CD4-positive, alpha-beta T cell treated with Interleukin-17A for 4 hours (primary cell): Measurements from ENCODE around the gene C12orf54.
"Not testable (repeated sequence)": the region's sequence is repeated elsewhere in the genome, so short reads cannot be mapped to it uniquely, and the experiment has no call there.

Experiments
- DNase-seq: peaks from one replicate; pipeline ENCODE4 v3.0.0-alpha.2; 2020; ENCODE audit warnings: mixed read lengths

C12orf54 gene

DNA sequence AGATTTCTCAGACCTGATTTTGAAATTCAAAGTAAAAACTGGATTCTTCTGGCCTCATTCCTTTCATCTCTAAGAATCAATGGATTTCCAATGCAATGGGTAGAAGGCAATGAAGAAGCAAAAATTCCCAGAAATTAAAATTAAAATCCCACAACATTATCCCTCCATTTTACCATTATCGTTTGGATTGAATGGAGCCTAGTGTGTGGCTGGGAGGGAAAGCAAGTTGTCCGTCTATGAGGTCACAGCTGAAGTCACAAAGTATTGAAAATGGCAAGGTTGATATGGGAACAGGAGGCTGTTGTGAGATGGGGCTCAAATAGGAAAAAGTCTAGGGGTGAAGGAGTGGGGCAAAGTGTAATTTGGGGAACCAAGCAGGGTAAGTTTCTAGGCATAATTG, at the start of gene C12orf54:
Gene C12orf54, plus strand, starts transcription at position 301 of the 400 bp plus-strand sequence. CDS start 799 bp downstream, outside the sequence.
- no peak for DNase-seq

DNA sequence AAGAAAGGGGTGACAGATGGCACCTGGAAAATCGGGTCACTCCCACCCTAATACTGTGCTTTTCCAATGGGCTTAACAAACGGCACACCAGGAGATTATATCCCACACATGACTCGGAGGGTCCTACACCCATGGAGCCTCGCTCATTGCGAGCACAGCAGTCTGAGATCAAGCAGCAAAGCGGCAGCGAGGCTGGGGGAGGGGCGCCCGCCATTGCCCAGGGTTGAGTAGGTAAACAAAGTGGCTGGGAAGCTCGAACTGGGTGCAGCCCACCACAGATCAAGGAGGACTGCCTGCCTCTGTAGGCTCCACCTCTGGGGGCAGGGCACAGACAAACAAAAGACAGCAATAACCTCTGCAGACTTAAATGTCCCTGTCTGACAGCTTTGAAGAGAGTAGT, 48.3 kb upstream of the C12orf54 start:
- not testable (repeated sequence) for DNase-seq

DNA sequence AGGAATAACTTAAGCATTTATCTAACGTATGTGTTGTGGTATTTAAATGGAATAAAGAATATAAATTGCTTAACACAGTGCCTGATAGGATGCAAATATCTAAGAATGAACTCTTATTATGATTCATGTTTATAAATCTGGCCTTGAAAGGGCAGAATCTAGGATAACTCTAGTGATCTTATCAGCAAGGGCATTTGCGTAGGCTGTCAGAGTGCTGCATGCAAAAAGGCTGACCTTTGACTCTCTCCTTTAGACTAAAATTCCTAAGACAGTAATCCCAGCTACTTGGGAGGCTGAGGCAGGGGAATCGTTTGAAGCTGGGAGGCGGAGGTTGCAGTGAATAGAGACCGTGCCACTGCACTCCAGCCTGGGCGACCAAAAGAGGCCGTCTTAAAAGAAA, 41.2 kb upstream of the C12orf54 start:
- DNase-seq: no peak

DNA sequence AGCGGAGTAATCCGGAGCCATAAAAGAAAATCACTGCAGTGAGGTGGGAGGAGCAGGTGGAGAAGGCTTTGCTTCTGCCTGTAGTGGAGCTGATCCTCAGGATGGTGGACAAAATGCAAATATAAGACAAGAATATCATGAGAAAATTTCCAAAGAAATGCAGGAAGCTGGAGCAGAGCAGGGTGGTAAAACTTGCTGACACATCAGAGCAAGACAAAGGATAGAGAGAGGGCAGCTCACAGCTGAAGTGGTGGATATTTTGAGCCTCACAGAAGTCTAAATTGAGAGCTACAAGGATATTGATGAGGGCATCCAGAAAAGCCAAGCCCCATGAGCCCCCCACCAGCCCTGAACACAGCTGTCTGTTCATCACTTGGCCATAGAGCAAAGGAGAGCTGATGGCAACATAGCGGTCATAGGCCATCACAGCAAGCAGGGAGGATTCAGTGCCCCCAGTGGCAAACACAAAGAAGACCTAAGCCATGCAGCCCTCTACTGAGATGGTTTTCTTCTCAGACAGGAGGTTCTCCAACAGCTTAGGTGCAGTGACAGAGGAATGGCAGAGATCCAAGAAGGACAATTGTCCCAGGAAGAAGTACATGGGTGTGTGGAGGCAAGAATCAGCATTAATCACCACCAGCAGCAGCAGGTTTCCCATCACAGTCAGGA, 40.0 kb upstream of the C12orf54 start:
- no peak for DNase-seq

DNA sequence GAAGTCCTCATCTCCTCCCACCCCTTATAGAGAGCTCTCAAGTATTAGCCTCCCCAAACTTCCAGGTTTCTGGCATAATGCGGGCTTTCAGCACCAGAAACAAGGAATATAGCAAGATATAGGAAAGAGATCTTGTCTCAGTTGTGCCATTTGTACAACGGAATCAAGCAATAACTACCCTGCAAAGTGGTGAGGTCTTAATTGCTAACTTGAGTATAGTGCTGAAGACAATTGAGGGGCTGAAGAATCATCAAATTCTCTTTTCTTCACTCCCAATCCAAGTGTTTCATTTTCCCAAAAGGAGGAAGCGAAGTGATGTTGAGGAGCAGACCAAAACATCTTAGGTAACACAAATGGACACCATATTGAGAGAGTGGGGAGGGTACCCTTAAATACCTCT, 36.8 kb upstream of the C12orf54 start:
- no peak for DNase-seq

DNA sequence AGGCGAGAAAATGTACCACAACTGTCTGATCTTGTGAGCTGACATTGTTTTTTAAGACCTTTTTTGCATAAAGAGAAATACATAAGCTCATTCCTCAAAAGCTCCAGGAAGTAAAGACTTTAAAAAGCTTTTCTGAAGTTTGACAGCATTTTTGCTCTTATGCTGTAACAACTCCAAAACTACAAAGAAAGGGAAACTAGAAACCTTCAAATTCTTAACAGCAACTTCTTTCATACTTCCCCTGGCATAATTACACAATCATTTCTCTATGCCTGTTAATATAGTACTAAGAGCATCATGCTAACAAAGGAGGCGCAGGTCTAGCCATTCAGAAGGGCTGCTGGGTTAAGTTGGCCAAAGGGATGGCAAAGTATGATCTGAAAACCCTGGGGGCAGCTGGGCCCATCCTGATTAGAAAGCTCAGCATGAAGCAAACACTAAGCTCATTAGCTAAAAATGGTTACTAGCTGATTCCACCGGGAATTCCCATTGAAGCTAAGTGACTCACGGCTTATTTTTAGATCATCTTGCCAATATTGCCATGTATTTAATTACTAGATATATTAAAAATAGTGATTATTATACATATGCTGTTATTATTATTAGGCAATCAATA, 36.0 kb upstream of the C12orf54 start:
- DNase-seq: no peak

DNA sequence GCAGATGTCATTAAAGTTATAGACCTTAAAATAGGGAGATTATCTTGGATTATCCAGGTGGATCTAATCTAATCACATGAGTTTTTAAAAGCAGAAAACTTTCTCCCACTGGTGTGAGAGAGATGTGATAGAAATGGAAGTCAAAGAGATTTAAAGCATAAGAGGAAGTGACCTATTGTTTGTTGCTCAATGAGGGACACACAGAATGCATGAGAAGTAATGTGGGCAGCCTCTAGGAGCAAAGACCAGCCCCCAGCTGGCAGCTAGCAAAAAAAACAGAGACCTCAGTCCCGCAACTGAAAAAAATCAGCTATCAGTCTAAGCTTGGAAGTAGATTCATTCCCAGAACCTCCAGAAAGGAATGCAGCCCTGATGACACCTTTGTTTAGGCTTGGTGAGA, 34.5 kb upstream of the C12orf54 start:
- no peak for DNase-seq

DNA sequence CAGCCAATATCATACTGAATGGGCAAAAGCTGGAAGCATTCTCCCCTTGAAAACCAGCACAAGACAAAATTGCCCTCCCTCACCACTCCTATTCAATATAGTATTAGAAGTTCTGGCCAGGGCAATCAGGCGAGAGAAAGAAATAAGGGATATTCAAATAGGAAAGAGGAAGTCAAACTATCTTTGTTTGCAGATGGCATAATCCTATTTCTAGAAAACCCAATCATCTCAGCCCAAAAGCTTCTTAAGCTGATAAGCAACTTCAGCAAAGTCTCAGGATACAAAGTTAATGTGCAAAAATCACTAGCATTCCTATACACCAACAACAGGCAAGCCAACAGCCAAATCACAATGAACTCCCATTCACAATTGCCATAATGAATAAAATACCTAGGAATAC, 30.9 kb upstream of the C12orf54 start:
- DNase-seq: no peak

DNA sequence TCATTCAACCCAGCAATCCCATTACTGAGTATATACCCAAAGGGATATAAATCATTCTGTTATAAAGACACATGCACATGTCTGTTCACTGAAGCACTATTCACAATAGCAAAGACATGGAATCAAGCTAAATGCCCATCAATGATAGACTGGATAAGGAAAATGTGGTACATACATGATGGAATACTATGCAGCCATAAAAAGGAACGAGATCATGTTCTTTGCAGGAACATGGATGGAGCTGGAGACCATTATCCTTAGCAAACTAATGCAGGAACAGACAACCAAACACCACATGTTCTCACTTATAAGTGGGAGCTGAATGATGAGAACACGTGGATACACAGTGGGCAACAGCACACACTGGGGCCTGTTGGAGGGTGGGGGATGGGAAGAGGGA, 29.3 kb upstream of the C12orf54 start:
- DNase-seq: not testable (repeated sequence)

DNA sequence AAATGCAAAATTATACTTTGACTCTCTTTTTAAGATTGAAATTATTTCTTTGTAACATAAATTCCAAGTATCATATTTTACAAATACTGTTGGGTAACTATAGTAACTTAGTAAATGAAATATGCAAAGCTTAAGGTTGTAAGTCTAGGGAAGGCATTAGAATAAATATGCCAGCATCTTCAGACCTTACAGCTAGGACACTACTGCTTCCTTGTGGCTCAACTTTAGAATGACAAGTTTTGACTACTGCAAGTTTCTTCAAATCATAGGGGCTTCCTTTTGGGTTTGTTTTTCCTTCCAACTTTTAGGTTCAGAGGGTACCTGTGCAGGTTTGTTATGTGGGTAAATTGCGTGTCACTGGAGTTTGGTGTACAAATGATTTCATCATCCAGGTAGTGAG, 27.6 kb upstream of the C12orf54 start:
- DNase-seq: no peak

DNA sequence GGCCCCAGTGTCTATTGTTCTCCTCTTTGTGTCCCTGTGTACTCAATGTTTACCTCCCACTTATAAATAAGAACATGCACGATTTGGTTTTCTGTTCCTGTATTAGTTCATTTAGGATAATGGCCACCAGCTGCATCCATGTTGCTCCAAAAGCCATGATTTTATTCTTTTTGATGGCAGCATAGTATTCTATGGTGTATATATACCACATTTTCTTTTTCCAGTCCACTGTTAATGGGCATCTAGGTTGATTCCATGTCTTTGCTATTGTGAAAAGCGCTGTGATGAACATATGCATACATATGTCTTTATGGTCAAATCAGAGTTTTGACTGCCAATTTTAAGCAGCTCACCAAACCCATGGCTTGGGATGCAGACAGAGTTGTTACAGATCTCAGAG, 27.2 kb upstream of the C12orf54 start:
- DNase-seq: no peak

DNA sequence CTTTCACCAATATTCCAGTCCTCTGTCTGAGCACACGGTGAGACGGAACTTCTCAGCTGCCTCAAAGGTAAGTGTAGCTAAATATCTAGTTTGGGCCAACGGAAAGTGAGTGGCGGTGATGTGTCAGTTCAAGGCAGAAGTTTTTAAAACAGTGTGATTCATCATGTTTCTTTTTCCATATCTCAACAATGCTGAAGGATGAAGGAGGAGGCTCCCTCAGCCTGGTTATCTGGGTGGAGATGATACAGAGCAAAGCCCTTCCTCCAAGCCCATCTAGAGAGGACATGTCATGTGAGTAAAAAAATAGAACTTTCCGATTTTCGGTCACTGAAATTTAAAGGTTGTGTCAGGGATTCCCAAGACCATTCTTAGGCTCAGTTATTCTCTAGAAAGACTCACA, 23.0 kb upstream of the C12orf54 start:
- no peak for DNase-seq

DNA sequence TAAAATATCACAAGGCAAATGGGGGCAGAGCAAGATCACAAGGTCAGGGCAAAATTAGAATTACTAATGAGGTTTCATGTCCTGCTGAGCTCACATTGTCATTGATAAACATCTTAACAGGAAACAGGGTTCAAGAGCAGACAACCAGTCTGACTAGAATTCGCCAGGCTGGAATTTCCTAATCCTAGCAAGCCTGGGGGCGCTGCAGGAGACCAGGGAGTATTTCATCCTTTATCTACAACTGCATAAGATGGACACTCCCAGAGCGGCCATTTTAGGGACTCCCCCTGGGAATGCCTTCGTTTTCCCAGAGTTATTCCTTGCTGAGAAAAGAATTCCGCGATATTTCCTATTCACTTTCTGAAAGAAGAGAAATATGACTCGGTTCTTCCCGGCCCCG, 13.3 kb upstream of the C12orf54 start:
- DNase-seq: not testable (repeated sequence)

DNA sequence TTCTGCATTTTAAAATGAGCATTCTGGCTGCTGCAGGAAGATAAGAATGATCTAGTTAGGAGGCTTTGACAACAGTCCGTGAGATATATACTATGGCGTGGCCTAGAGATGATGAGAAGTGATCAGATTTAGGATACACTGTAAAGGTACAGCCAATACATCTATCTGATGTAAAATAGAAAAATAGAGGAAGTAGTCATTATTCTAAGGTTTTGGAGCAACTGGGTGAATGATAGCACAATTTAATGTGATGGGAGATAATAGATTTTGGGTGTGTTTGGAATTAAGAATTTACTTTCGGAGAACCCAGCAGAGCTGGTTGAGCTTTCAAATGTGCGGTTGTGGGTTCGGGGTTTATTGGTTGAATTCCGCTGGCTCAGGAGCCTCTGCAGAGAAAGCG, 10.0 kb upstream of the C12orf54 start, which contains the start of gene ANP32D:
Gene ANP32D, plus strand, starts transcription at position 301 of the 400 bp plus-strand sequence. CDS start 106 bp downstream, outside the sequence.
- DNase-seq: no peak

DNA sequence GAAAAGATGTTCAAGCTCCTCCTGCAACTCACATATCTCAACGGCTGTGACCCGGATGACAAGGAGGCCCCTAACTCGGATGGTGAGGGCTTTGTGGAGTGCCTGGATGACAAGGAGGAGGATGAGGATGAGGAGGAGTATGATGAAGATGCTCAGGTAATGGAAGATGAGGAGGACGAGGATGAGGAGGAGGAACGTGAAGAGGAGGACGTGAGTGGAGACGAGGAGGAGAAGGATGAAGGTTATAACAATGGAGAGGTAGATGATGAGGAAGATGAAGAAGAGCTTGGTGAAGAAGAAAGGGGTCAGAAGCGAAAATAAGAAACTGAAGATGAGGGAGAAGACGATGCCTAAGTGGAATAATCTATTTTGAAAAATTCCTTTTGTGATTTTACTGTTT, 9.2 kb upstream of the C12orf54 start:
- DNase-seq: no peak

DNA sequence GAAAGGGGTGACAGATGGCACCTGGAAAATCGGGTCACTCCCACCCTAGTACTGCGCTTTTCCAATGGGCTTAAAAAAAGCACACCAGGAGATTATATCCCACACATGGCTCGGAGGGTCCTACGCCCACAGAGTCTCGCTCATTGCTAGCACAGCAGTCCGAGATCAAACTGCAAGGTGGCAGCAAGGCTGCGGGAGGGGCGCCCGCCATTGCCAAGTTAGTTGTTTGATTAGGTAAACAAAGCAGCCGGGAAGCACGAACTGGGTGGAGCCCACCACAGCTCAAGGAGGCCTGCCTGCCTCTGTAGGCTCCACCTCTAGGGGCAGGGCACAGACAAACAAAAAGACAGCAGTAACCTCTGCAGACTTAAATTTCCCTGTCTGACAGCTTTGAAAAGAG, 7.8 kb upstream of the C12orf54 start:
- DNase-seq: not testable (repeated sequence)

DNA sequence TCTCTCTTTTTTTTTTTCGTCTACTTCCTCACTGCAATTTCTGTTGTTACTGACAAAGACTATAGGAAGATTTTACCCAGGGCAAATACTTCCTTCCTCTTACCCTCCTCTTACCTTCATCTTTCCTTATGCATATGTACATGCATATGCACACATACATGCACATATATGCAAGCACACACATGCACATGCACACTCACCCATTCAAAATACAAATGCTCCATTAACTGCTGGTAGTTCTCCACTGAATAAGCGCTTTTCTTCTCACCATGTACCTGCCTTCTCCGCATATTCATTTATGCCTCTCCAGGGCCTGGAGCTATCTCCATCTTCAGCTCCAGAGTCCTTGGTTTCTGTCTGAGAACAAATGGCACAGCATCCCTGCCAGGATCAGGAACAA, 632 bp downstream of the C12orf54 start:
- no peak for DNase-seq

DNA sequence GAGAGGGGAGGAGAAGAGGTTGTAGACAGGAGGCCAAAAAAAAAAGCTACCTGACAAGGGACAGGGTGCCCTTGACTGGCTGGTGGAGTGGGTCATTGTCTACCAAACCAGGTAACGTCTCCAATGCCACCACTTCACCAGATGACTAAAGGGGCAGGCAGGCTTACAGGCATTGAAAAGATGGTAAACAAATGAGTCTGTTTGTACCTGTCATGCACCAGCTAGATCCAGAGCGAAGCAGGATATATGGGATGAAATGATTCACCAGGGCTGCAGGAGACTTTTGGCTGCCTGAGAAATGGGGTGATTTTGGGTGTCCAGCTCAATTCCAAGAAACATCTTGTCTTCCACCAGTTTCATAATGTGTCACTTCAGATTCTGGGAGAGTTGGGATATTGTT, 4.0 kb downstream of the C12orf54 start:
- no peak for DNase-seq

DNA sequence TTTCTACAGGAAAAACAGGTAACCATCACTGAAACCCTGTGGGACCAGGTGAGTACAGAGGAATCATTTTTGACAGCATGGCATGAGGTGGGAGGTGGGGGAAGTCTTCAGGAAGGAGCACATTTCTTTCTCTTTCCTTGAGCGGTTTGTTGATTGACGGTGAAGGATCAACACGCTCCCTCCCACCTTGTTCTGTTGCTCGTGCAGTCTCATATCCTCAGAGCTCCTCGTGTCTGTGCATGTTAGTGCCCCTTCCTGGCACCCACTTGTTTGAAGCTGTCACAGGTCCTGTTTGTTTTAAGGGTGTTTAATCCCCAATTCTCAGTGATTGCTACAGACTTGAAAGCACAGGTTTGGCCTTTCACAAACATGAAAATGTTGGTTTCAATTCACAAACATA, 4.4 kb downstream of the C12orf54 start:
- no peak for DNase-seq

DNA sequence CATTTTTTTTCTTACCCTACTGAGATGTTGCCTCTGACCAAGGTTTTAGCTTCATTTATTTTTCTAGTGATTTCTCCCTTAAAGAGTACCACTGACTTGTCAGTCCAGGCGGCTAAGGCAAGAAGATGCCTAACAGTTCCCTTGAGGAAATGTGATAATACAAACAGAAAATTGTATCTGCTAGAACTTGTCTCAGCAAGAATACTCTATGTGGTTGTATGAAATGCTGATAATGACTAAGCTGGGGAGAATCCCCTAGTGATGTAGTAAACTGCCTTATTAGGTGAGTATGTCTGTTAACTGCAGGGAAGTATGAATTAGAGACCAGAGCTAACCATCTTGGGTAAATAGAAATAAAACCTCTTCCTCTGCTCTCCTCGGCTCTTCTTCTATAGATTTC, 6.7 kb downstream of the C12orf54 start:
- DNase-seq: no peak

DNA sequence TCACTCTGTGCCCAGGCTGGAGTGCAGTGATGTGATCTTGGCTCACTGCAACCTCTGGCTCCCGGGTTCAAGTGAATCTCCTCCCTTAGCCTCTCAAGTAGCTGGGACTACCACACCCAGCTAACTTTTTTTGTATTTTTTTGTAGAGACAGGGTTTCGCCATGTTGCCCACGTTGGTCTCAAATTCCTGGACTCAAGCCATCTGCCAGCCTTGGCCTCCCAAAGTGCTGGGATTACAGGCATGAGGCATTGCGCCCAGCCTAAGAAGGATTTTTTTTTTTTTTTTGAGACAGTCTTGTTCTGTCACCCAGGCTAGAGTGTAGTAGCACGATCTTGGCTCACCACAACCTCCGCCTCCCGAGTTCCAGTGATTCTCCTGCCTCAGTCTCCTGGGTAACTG, 7.2 kb downstream of the C12orf54 start:
- DNase-seq: not testable (repeated sequence)

DNA sequence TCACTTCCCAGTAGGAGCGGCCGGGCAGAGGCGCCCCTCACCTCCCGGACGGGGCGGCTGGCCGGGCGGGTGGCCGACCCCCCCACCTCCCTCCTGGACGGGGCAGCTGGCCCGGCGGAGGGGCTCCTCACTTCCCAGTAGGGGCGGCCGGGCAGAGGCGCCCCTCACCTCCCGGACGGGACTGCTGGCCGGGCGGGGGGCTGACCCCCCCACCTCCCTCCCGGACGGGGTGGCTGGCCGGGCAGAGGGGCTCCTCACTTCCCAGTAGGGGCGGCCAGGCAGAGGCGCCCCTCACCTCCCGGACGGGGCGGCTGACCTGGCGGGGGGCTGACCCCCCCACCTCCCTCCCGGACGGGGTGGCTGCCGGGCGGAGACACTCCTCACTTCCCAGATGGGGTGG, 18.0 kb downstream of the C12orf54 start:
- not testable (repeated sequence) for DNase-seq

DNA sequence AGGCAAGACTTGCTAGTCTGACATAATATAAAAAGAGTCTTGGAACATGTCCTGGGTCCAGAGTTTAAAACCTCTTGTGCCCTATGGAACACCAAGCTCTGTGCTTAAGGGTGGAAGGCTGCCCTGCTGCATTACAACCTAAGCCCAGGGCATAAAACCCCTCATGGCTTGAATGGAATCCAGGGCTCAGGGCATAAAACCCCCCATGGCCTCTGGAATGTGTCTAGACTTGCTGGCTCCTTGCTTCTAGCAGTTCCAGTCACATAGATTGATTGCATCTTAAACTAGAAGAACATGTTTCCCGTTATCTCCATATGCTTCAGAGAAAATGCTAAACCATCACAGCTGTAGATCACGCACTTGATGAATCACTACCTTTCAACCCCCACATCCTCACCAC, 24.5 kb downstream of the C12orf54 start:
- not testable (repeated sequence) for DNase-seq

DNA sequence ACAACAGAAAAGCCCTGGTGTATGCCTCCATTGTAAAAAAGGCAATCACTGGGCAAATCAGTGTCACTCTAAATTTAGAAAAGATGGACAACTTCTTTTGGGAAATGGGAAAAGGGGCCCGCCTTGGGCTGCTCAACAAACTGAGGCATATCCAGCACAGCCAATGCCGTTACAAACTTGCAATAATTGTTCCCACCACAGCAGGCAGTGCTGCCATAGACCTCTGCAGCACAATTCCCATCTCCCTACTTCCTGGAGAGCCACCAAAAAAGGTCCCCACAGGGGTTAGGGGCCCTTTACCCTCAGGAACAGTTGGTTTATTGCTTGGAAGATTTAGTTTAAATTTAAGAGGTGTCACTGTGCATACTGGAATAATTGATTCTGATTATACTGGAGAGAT, 26.7 kb downstream of the C12orf54 start:
- DNase-seq: no peak

DNA sequence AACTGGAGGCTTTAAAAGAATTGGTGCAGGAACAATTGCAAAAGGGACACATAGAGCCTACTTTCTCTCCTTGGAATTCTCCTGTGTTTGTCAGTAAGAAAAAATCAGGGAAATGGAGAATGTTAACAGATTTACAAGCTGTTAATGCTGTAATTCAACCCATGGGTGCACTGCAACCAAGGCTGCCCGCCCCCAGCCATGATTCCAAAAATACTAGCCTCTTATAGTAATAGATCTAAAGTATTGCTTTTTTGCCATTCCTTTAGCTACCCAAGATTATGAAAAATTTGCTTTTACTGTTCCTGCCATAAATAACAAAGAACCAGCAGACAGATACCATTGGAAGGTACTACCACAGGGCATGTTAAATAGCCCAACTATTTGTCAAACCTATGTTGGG, 27.8 kb downstream of the C12orf54 start:
- DNase-seq: no peak
